IPS DF 6.9 (cell line): ENCODE results near the gene RASAL2.

Experiments used
- DNase-seq: peaks from one replicate; pipeline ENCODE4 v3.0.0-alpha.2; 2013; ENCODE audit warnings: low read depth, low spot score
- H3K27ac ChIP-seq: one replicate; pipeline ENCODE4 v1.5.1; 2013; ENCODE audit warnings: low read length, control low read depth
- H3K27me3 ChIP-seq: 2 replicates; pipeline ENCODE4 v1.6.1; 2013; ENCODE audit warnings: mild to moderate bottlenecking, low read length; ENCODE audit not compliant: control insufficient read depth, insufficient read depth
- H3K36me3 ChIP-seq: 2 replicates; pipeline ENCODE4 v1.6.1; 2013; ENCODE audit warnings: low read length; ENCODE audit not compliant: control insufficient read depth, insufficient read depth
- H3K4me1 ChIP-seq: 2 replicates; pipeline ENCODE4 v1.6.1; 2013; ENCODE audit warnings: low read length; ENCODE audit not compliant: control insufficient read depth, insufficient read depth
- H3K4me3 ChIP-seq: 2 replicates; pipeline ENCODE4 v1.5.1; 2013; ENCODE audit warnings: mild to moderate bottlenecking, low read length
- H3K9me3 ChIP-seq: 2 replicates; pipeline ENCODE4 v1.6.1; 2013; ENCODE audit warnings: low read length, inconsistent platforms; ENCODE audit not compliant: control insufficient read depth, insufficient read depth
- WGBS: extraction: QIAGEN DNeasy Blood & Tissue Kit; methylation state at CpG from one replicate; pipeline ENCODE4 v1.1.7; 2013; ENCODE audit warnings: mixed read lengths, missing lambda C conversion rate; ENCODE audit not compliant: insufficient read length, insufficient coverage; 5-methylcytosine and 5-hydroxymethylcytosine counted together

RASAL2 gene

GRCh38 chr1:178458203-178458602 is 364.3 kb downstream of the RASAL2 start:
- WGBS = no CpG with 5 or more reads among the region's 12 CpGs
- DNase-seq = no peak
- Histone ChIP-seq H3K36me3 (peaks cover 6% of the 10 kb centered on the region; the same call in 1 of the 2 replicates), H3K27me3 (no peaks in the 10 kb centered on the region), H3K4me1 (no peaks in the 10 kb centered on the region; the same call in 1 of the 2 replicates), H3K9me3 (no peaks in the 10 kb centered on the region), H3K27ac (no peak overlapping the region), H3K4me3 (no peak overlapping the region)

DNA sequence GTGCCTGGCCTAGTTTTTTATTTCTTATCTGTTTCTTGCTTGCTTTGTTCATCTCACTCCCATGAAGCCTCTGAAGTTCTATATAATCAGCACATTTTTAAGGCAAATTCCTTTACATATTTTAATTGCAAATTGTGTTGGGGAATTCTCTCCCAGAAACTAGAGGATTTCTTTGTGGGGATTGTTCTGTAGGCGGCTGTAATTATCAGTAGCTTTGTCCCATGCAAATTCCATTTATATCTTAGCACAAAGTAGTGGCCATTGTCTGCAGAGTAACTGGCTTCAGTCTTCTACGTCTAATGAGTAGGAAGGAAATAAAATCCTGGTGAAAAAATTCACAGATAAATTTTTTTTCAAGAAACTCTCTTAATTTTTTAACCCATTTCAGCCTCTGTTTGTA is 367.2 kb downstream of the RASAL2 start:
- H3K4me3 ChIP-seq = no peak overlapping the region
- no peak for DNase-seq
- no peaks in the 10 kb centered on the region for H3K9me3 ChIP-seq
- H3K27me3 ChIP-seq = no peaks in the 10 kb centered on the region
- peaks cover 8% of the 10 kb centered on the region; the same call in 1 of the 2 replicates for H3K36me3 ChIP-seq
- H3K27ac ChIP-seq = no peak overlapping the region
- WGBS = no CpG with 5 or more reads among the region's 2 CpGs
- H3K4me1 ChIP-seq = no peaks in the 10 kb centered on the region; the same call in 1 of the 2 replicates

GRCh38 chr1:178461701-178462100 is 367.8 kb downstream of the RASAL2 start:
- no CpG with 5 or more reads among the region's 4 CpGs for WGBS
- H3K4me1 ChIP-seq = no peaks in the 10 kb centered on the region; the same call in 1 of the 2 replicates
- no peaks in the 10 kb centered on the region for H3K9me3 ChIP-seq
- no peak overlapping the region for H3K4me3 ChIP-seq
- H3K36me3 ChIP-seq = peaks cover 8% of the 10 kb centered on the region; the same call in 1 of the 2 replicates
- DNase-seq = no peak
- no peak overlapping the region for H3K27ac ChIP-seq
- H3K27me3 ChIP-seq = no peaks in the 10 kb centered on the region

DNA sequence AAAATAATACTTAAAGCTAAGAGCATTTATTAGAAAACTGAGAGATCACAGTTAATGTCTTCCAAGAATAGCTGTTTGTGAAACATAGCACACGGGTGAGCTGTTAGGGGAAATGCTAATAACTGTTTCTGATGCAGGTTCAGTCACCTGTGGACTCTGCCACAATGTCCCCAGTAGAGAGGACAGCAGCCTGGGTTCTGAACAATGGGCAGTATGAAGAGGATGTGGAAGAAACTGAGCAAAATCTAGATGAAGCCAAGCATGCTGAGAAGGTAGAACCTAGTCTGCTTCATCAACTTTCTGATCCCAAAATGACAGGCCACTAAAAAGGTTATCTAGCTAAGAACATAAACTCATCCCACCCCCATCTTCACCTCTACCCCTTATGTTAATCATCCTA is 370.2 kb downstream of the RASAL2 start:
- Histone ChIP-seq H3K4me3 (no peak overlapping the region), H3K9me3 (no peaks in the 10 kb centered on the region), H3K27me3 (no peaks in the 10 kb centered on the region), H3K36me3 (peaks cover 7% of the 10 kb centered on the region; the same call in 1 of the 2 replicates), H3K27ac (no peak overlapping the region), H3K4me1 (no peaks in the 10 kb centered on the region)
- no CpG with 5 or more reads among the region's 1 CpG for WGBS
- DNase-seq = no peak

DNA sequence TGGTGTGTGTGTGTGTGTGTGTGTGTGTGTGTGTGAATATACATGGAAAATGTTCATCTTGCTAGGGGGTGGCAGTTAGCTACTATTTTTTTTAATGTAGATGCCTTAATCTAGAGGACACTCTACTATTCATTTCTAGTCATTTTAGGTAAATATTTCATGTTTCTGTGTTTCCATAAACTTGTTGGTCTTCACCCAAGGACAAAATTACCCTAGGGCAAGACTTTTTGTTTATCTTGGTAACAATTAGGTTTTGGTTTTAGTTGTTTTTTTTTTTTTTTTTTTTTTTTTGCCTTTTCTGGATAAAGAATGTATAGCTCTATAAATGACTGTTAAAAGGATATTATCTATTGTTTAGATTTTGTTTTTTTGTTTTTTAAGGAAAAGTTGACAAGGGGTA is 370.7 kb downstream of the RASAL2 start:
- H3K9me3 ChIP-seq = no peaks in the 10 kb centered on the region
- no peaks in the 10 kb centered on the region for H3K27me3 ChIP-seq
- peaks cover 7% of the 10 kb centered on the region; the same call in 1 of the 2 replicates for H3K36me3 ChIP-seq
- no peak overlapping the region for H3K4me3 ChIP-seq
- H3K4me1 ChIP-seq = no peaks in the 10 kb centered on the region
- no peak for DNase-seq
- no peak overlapping the region for H3K27ac ChIP-seq

DNA sequence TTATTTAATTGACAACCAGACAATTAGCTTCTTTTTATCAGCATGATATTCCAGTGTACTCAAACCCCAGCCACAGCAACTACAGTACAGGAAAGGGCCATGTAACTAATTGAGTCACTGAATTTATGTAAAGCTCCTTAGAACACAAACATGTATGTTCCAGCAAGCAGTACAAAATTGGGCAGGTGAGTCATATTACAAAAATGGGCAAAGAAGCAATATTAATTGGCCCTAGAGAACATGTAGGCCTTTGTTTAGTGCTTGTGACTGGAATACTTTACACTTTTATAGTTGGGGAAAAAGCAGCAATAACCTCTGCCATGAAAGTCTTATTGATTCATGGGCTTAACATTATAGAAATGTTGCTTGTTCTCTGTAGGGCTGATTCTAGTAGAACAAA is 371.1 kb downstream of the RASAL2 start:
- no peaks in the 10 kb centered on the region for H3K9me3 ChIP-seq
- no peak overlapping the region for H3K27ac ChIP-seq
- H3K4me3 ChIP-seq = no peak overlapping the region
- no peak for DNase-seq
- H3K27me3 ChIP-seq = no peaks in the 10 kb centered on the region
- H3K36me3 ChIP-seq = peaks cover 7% of the 10 kb centered on the region; the same call in 1 of the 2 replicates
- no peaks in the 10 kb centered on the region for H3K4me1 ChIP-seq

- no peaks in the 10 kb centered on the region for H3K9me3 ChIP-seq
- no peak for DNase-seq
- H3K27me3 ChIP-seq = no peaks in the 10 kb centered on the region
- H3K4me3 ChIP-seq = no peak overlapping the region
- peaks cover 7% of the 10 kb centered on the region; the same call in 1 of the 2 replicates for H3K36me3 ChIP-seq
- no peak overlapping the region for H3K27ac ChIP-seq
- H3K4me1 ChIP-seq = no peaks in the 10 kb centered on the region
Observed at GRCh38 chr1:178467837-178468236, 373.9 kb downstream of the RASAL2 start.

DNA sequence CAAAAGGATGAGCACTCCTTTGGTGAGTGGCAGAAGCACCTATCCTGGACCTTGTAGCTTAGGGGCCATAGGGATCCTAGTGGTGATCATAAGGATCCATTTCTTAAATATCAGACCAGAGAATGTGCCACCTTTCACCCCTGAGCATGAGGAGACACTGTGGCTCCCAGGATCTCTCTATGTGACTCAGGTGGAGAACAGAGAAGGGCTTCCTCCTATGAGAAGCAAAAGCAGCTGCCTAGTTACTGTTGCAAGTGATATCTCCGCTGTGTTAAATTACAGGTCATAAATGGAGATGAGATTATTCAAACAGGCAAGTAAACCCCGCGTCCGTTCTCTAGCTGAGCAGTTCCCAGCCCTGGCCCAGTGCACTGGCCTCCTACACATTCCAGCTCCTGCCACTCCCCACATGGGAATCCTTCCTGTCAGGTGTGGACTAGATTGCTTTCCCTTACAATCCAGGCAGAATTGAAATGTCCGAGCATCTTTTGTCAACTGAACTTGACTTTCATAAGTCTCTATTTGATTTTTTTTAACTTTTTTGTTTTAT is 376.6 kb downstream of the RASAL2 start:
- DNase-seq = no peak
- Histone ChIP-seq H3K27ac (no peak overlapping the region), H3K4me3 (no peak overlapping the region), H3K36me3 (peaks cover 12% of the 10 kb centered on the region; the same call in 1 of the 2 replicates), H3K4me1 (no peaks in the 10 kb centered on the region), H3K9me3 (no peaks in the 10 kb centered on the region), H3K27me3 (no peaks in the 10 kb centered on the region)
- WGBS = no CpG with 5 or more reads among the region's 5 CpGs

DNA sequence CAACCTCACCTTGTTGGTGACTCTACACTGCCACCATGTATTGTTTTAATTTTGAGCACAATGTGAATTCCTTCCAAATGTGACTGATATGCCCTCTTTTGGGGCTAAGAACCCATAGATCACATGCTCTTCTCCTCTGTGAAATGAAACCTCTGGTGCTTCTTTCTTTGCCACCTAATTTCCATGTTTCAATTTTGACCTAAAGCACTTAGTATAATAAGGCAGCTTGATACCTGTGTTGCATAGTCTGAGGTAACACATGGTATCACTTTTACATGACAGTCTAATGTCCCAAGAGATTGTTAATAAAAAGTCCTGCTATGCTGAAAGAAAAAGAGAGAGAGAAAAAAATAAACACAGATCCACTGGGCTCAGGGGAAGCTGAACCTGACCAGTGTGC is 378.6 kb downstream of the RASAL2 start:
- Histone ChIP-seq H3K27me3 (no peaks in the 10 kb centered on the region), H3K36me3 (peaks cover 9% of the 10 kb centered on the region; the same call in 1 of the 2 replicates), H3K9me3 (no peaks in the 10 kb centered on the region), H3K4me1 (0 out of 2 replicates have a peak, but pooled peaks cover 1% of the 10 kb centered on the region), H3K4me3 (no peak overlapping the region), H3K27ac (no peak overlapping the region)
- DNase-seq = no peak

- 0 out of 2 replicates have a peak, but pooled peaks cover 5% of the 10 kb centered on the region for H3K36me3 ChIP-seq
- H3K9me3 ChIP-seq = no peaks in the 10 kb centered on the region
- H3K27ac ChIP-seq = no peak overlapping the region
- no peaks in the 10 kb centered on the region for H3K27me3 ChIP-seq
- 0 out of 2 replicates have a peak, but pooled peaks cover 1% of the 10 kb centered on the region for H3K4me1 ChIP-seq
- no CpG with 5 or more reads among the region's 4 CpGs for WGBS
- no peak for DNase-seq
- H3K4me3 ChIP-seq = no peak overlapping the region
Observed at GRCh38 chr1:178477373-178477772, 383.5 kb downstream of the RASAL2 start.

- H3K27ac ChIP-seq = no peak overlapping the region
- H3K27me3 ChIP-seq = no peaks in the 10 kb centered on the region
- no CpG with 5 or more reads among the region's 1 CpG for WGBS
- no peak for DNase-seq
- no peak overlapping the region for H3K4me3 ChIP-seq
- H3K4me1 ChIP-seq = 0 out of 2 replicates have a peak, but pooled peaks cover 1% of the 10 kb centered on the region
- no peaks in the 10 kb centered on the region for H3K9me3 ChIP-seq
- 0 out of 2 replicates have a peak, but pooled peaks cover 5% of the 10 kb centered on the region for H3K36me3 ChIP-seq
Observed at GRCh38 chr1:178477841-178478240, 383.9 kb downstream of the RASAL2 start.
